HepG2 (cell line): ENCODE results near the gene OTOP2. TPM values are rescaled to one million over a fixed set of nuclear protein-coding genes. Genes with fewer than 3 reads are reported as not detected.

Experiments
- ATAC-seq: fragments of 200-7000 bp; cut with Tn5 transposase; 3 replicates; pipeline ENCODE4 v1.9.1; 2020; ENCODE audit warnings: mild to moderate bottlenecking, moderate library complexity
- BruUV-seq: library from RNA; stranded (reverse); fragments of 400-500 nt; replicated peaks from 2 replicates; lab custom pipeline; 2021; lab: Mats Ljungman, UMichigan
- CTCF ChIA-PET: fragments of 300-600 bp; formaldehyde crosslinking; extraction: SDS; loops from one replicate; lab custom pipeline; 2021; ENCODE audit warnings: low total read pairs, inconsistent platforms, low intra/inter-chr PET ratio; lab: Yijun Ruan, JAX
- POLR2A ChIA-PET: fragments of 350-600 bp; sonication (Branson Sonifier 250); formaldehyde crosslinking; loops from one replicate; lab custom pipeline; 2020; ENCODE audit warnings: antibody characterized with exemption, inconsistent platforms; lab: Yijun Ruan, JAX
- DNase-seq: peaks from one replicate; pipeline ENCODE4 v3.0.0-alpha.2; 2015; ENCODE audit warnings: low spot score
- FAIRE-seq: peaks from 3 replicates; lab custom pipeline; 2011; peaks lifted over from hg19 to GRCh38; lab: Jason Lieb, UNC
- H2AFZ ChIP-seq: one replicate; pipeline ENCODE4 v1.6.1; 2011; ENCODE audit warnings: low read length, inconsistent platforms
- H3K27ac ChIP-seq: fragments of 300-600 bp; 3 replicates; pipeline ENCODE4 v1.8.0; 2011; ENCODE audit warnings: mixed run types, mild to moderate bottlenecking, mixed read lengths, low read length, inconsistent platforms; ENCODE audit not compliant: insufficient read depth; ENCODE audit errors: extremely low read length
- H3K27me3 ChIP-seq, 2 experiments: fragments of 200-600 bp in 1 of 2; 2 replicates in 1 of 2; 3 replicates in 1 of 2; pipeline versions ENCODE4 v1.6.0 to v1.8.0; 2011; ENCODE audit warnings: low read length in 2 of 2, mild to moderate bottlenecking in 2 of 2, moderate library complexity in 2 of 2, inconsistent platforms in 1 of 2; ENCODE audit not compliant: insufficient read depth in 2 of 2, control insufficient read depth in 1 of 2
- H3K36me3 ChIP-seq, 2 experiments: fragments of 200-600 bp in 1 of 2; replicated peaks in 1 of 2; 2 replicates in 1 of 2; 3 replicates in 1 of 2; pipeline versions ENCODE4 v1.5.1 to v1.8.0; 2011; ENCODE audit warnings: low read length in 2 of 2, inconsistent platforms in 1 of 2; ENCODE audit not compliant: insufficient read depth in 2 of 2, control insufficient read depth in 1 of 2
- H3K4me1 ChIP-seq: 2 replicates; pipeline ENCODE4 v1.5.1; 2012; ENCODE audit warnings: low read length, inconsistent platforms; ENCODE audit not compliant: insufficient read depth
- H3K4me2 ChIP-seq: 2 replicates; pipeline ENCODE4 v1.6.0; 2011; ENCODE audit warnings: low read depth, low read length, inconsistent platforms
- H3K4me3 ChIP-seq, 3 experiments: fragments of 200-600 bp in 1 of 3; sonication (generic), shearing (Covaris generic) in 1 of 3; replicated peaks in 1 of 3; 2 replicates each; pipeline ENCODE4 v1.5.1; 2011 to 2016; ENCODE audit warnings: low read length in 3 of 3, inconsistent platforms in 2 of 3, low read depth in 2 of 3, mild to moderate bottlenecking in 2 of 3, control low read depth in 1 of 3, mixed read lengths in 1 of 3; ENCODE audit not compliant: insufficient read depth in 1 of 3
- H3K79me2 ChIP-seq: one replicate; pipeline ENCODE4 v1.6.1; 2011; ENCODE audit warnings: low read length, inconsistent platforms; ENCODE audit not compliant: insufficient read depth
- H3K9ac ChIP-seq: 2 replicates; pipeline ENCODE4 v1.6.0; 2011; ENCODE audit warnings: mild to moderate bottlenecking, low read depth, low read length, inconsistent platforms; ENCODE audit not compliant: insufficient read depth
- H3K9me3 ChIP-seq: 2 replicates; pipeline ENCODE4 v1.5.1; 2012; ENCODE audit warnings: mild to moderate bottlenecking, low read length
- H4K20me1 ChIP-seq: 2 replicates; pipeline ENCODE4 v1.6.0; 2011; ENCODE audit warnings: inconsistent platforms, mild to moderate bottlenecking, low read length, moderate library complexity; ENCODE audit not compliant: insufficient read depth
- ADNP ChIP-seq: sonication (generic); formaldehyde crosslinking; IDR thresholded peaks from 2 replicates; pipeline ENCODE4 v1.4.0; 2020; ENCODE audit warnings: missing genetic modification reagents
- CREM ChIP-seq, 2 experiments: sonication (generic) in 1 of 2; formaldehyde crosslinking in 1 of 2; IDR thresholded peaks; 2 replicates each; pipeline versions ENCODE4 v1.4.0 to v1.6.1; 2016 to 2020; ENCODE audit warnings: antibody characterized with exemption in 1 of 2, mild to moderate bottlenecking in 1 of 2, missing genetic modification reagents in 1 of 2
- FLYWCH1 ChIP-seq: sonication (generic); formaldehyde crosslinking; IDR thresholded peaks from 2 replicates; pipeline ENCODE4 v1.8.1; 2023; ENCODE audit warnings: mild to moderate bottlenecking, missing genetic modification reagents
- JARID2 ChIP-seq: sonication (generic); formaldehyde crosslinking; IDR thresholded peaks from 2 replicates; pipeline ENCODE4 v1.8.1; 2023; ENCODE audit warnings: missing genetic modification reagents, inconsistent platforms; ENCODE audit not compliant: insufficient replicate concordance
- KMT2A ChIP-seq: sonication (generic); formaldehyde crosslinking; IDR thresholded peaks from 2 replicates; pipeline ENCODE4 v1.4.0; 2020; ENCODE audit warnings: missing genetic modification reagents
- LBX2 ChIP-seq: sonication (generic); formaldehyde crosslinking; IDR thresholded peaks from 2 replicates; pipeline ENCODE4 v1.5.0; 2020; ENCODE audit warnings: missing genetic modification reagents, mild to moderate bottlenecking, borderline replicate concordance
- MLLT10 ChIP-seq: sonication (generic); formaldehyde crosslinking; IDR thresholded peaks from 2 replicates; pipeline ENCODE4 v1.4.0; 2020; ENCODE audit warnings: missing genetic modification reagents
- SP2 ChIP-seq: sonication (generic); formaldehyde crosslinking; IDR thresholded peaks from 2 replicates; pipeline ENCODE4 v1.5.1; 2020; ENCODE audit warnings: mild to moderate bottlenecking, missing genetic modification reagents
- ZNF513 ChIP-seq: sonication (generic); formaldehyde crosslinking; conservative IDR thresholded peaks from 2 replicates; pipeline ENCODE4 v1.5.0; 2020; ENCODE audit warnings: missing genetic modification reagents
- ZNF564 ChIP-seq: sonication (generic); formaldehyde crosslinking; IDR thresholded peaks from 2 replicates; pipeline ENCODE4 v1.8.1; 2023; ENCODE audit warnings: mild to moderate bottlenecking, missing genetic modification reagents
- WGBS: methylation state at CpG from one replicate; pipeline ENCODE4 v1.1.6; 2017; ENCODE audit warnings: low lambda C conversion rate; 5-methylcytosine and 5-hydroxymethylcytosine counted together
- in situ Hi-C: cut with HindIII; loops from 2 replicates; pipeline ENCODE4 v1.10.0; 2017; ENCODE audit warnings: low pct_unique_long_range_greater_than_20kb; ENCODE audit not compliant: extremely low pct_ligation_motif_present
- intact Hi-C: fragments of 100-400 bp; cut with micrococcal nuclease; formaldehyde crosslinking; loops from one replicate; pipeline ENCODE4 v1.10.0; 2022; ENCODE audit not compliant: unreplicated experiment
- polyA plus RNA-seq, 8 experiments: library from polyadenylated mRNA; depleted of rRNA in 3 of 8; stranded (reverse) in 7 of 8; unstranded in 1 of 8; fragments of >200 nt; fragmentation: Illumina TruSeq in 4 of 8; extraction: Trizol in 4 of 8; gene quantifications; 2 replicates each; pipeline versions ENCODE4 v1.2.1 to v1.2.3, GENCODE V29; 2011 to 2016; ENCODE audit warnings: low read depth in 4 of 8, missing spikeins in 1 of 8, mixed read lengths in 1 of 8; ENCODE audit not compliant: insufficient read depth in 1 of 8
- total RNA-seq, 5 experiments: library from RNA; depleted of rRNA; stranded (reverse); fragments of >200 nt; fragmentation: Illumina TruSeq; extraction: Trizol; gene quantifications; 2 replicates each; pipeline ENCODE4 v1.2.3, GENCODE V29; 2016; ENCODE audit warnings: low read depth in 1 of 5
- TF ChIP-seq, protein P1 (sequence below): sonication (generic); formaldehyde crosslinking; IDR thresholded peaks from 2 replicates; pipeline ENCODE4 v1.9.0; 2022; ENCODE audit warnings: missing genetic modification reagents, mild to moderate bottlenecking, borderline replicate concordance

Gene OTOP2
- total and polyA plus RNA-seq, 2 of the 13 experiments (the other 11 are each of a cell fraction or from before 2014, with no cell fraction given), result not detected

GRCh38 chr17:74954115-74954514 is 30.0 kb downstream of the OTOP2 start (continued):
- TF ChIP-seq ZNF513 (CRISPR knock-in tag) (no peak), KMT2A (CRISPR knock-in tag) (no peak), JARID2 (CRISPR knock-in tag) (no peak), CREM (IDR thresholded peaks at IDR 0.05) (no peak), CREM (CRISPR knock-in tag; IDR thresholded peaks at IDR 0.05) (no peak)

DNA sequence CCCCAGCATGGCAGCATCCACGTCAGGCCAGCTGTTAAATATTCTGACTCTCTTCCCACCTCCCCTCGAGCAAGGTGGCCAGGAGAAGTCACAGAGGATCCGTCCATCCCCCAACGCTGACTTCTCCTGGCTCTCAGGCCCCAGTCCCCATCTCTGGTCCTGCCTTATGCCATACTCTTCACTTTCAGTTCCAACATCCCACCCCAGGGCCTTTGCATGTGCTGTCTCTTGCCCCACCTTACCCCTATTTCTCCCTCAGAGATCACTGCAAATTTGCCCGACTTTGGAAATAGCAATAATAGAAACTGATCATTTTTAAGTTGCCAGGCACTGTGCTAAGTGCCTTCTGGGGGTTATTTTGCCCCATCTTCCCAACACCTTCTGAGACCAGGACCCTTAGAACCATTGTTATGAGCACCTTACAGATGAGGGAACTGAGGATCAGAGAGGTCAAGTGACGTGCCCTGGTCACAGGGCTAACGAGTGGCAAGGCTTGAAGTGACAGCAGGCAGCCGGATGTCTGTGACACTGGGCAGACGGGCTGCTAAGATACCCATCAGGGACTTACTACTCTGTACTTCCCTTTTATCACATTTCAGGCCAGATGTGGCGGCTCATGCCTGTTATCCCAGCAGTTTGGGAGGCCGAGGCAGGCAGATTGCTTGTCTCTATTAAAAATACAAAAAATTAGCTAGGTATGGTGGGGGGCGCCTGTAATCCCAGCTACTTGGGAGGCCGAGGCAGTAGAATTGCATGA is 30.8 kb downstream of the OTOP2 start:
- no peak for FAIRE-seq
- ChIA-PET POLR2A (no interaction called here), CTCF (no interaction called here)

More for the DNA sequence above, 30.8 kb downstream of the OTOP2 start:
- 33% methylated on average over 13 of the region's 13 CpGs for WGBS
- no peaks in the 10 kb centered on the region for H4K20me1 ChIP-seq
- H3K9me3 ChIP-seq, result no peaks in the 10 kb centered on the region
- ATAC-seq, result no peak
- H3K4me2 ChIP-seq, result no peak overlapping the region
- H3K4me1 ChIP-seq, result peaks cover 10% of the 10 kb centered on the region
- H3K36me3 ChIP-seq, result no peaks in the 10 kb centered on the region
- intact Hi-C loops, result no loop called here
- BruUV-seq, result no TSS peak
- no peak for DNase-seq
- H3K9ac ChIP-seq, result no peak overlapping the region
- no peak overlapping the region for H2AFZ ChIP-seq
- no peaks in the 10 kb centered on the region for H3K79me2 ChIP-seq
- in situ Hi-C loops, result loop anchor here (5.0 kb wide), 2 partner anchors 33 to 153 kb away; partner anchors contain the start of genes OTOP2 and USH1G
- H3K27ac ChIP-seq, result no peak overlapping the region
- no peak for TF ChIP-seq MLLT10 (CRISPR knock-in tag)
- TF ChIP-seq, protein P1, sequence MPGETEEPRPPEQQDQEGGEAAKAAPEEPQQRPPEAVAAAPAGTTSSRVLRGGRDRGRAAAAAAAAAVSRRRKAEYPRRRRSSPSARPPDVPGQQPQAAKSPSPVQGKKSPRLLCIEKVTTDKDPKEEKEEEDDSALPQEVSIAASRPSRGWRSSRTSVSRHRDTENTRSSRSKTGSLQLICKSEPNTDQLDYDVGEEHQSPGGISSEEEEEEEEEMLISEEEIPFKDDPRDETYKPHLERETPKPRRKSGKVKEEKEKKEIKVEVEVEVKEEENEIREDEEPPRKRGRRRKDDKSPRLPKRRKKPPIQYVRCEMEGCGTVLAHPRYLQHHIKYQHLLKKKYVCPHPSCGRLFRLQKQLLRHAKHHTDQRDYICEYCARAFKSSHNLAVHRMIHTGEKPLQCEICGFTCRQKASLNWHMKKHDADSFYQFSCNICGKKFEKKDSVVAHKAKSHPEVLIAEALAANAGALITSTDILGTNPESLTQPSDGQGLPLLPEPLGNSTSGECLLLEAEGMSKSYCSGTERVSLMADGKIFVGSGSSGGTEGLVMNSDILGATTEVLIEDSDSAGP (CRISPR knock-in tag), result no peak
- no peak for TF ChIP-seq ADNP (CRISPR knock-in tag)
- no peak for TF ChIP-seq SP2 (CRISPR knock-in tag)
- TF ChIP-seq ZNF564 (CRISPR knock-in tag), result no peak
- TF ChIP-seq LBX2 (CRISPR knock-in tag), result no peak
- no peak for TF ChIP-seq FLYWCH1 (CRISPR knock-in tag)
- H3K4me3 ChIP-seq, result no peak overlapping the region
- H3K27me3 ChIP-seq, result peaks cover 6 to 30% of the 10 kb centered on the region in 2 experiments; a peak in 4 of 5 replicates
